Tibial nerve (tissue), 4 donors: Measurements from ENCODE around the gene WDHD1. TPM values are rescaled to one million over a fixed set of nuclear protein-coding genes. Genes with fewer than 3 reads are reported as not detected.
"Not testable (repeated sequence)": the region's sequence is repeated elsewhere in the genome, so short reads cannot be mapped to it uniquely, and the experiment has no call there.

Source experiments
- DNase-seq, 2 donors: peaks; one replicate each; pipeline ENCODE4 v3.0.0-alpha.2; 2019; ENCODE audit warnings: low spot score in 2 of 2
- H3K27ac ChIP-seq, 4 donors: fragments of 200-600 bp; sonication (generic) in 3 of 4; one replicate each; pipeline ENCODE4 v1.5.1; 2017 to 2019; ENCODE audit warnings: mild to moderate bottlenecking in 1 of 4
- H3K27me3 ChIP-seq, 2 donors: fragments of 200-600 bp; sonication (generic) in 1 of 2; one replicate each; pipeline versions ENCODE4 v1.5.1 to v1.6.0; 2017 to 2019
- H3K36me3 ChIP-seq, 3 donors: fragments of 200-600 bp; sonication (generic); one replicate each; pipeline ENCODE4 v1.5.1; 2018 to 2019
- H3K4me1 ChIP-seq, 4 donors: fragments of 200-600 bp; sonication (generic) in 3 of 4; one replicate each; pipeline ENCODE4 v1.5.1; 2017 to 2019
- H3K4me3 ChIP-seq, 4 donors: fragments of 200-600 bp; sonication (generic) in 3 of 4; one replicate each; pipeline ENCODE4 v1.5.1; 2017 to 2019; ENCODE audit warnings: mild to moderate bottlenecking in 1 of 4, moderate library complexity in 1 of 4
- H3K9me3 ChIP-seq, 4 donors: fragments of 200-600 bp; sonication (generic) in 3 of 4; one replicate each; pipeline ENCODE4 v1.5.1; 2017 to 2019
- CTCF ChIP-seq, 5 experiments: fragments of 200-600 bp in 3 of 5; fragments of 450-650 bp in 2 of 5; sonication (generic) in 3 of 5; IDR thresholded peaks; one replicate each; pipeline ENCODE4 v1.5.1; 2016 to 2019; ENCODE audit warnings: antibody characterized with exemption in 5 of 5, mild to moderate bottlenecking in 3 of 5, moderate library complexity in 2 of 5
- EP300 ChIP-seq, 2 donors: sonication (generic); formaldehyde crosslinking; IDR thresholded peaks; one replicate each; pipeline ENCODE4 v1.6.1; 2017; ENCODE audit warnings: antibody characterized with exemption in 2 of 2, mild to moderate bottlenecking in 1 of 2
- POLR2A ChIP-seq, 2 donors: fragments of 450-650 bp; IDR thresholded peaks; one replicate each; pipeline ENCODE4 v1.6.1; 2017; ENCODE audit warnings: antibody characterized with exemption in 2 of 2, mild to moderate bottlenecking in 2 of 2, moderate library complexity in 2 of 2
- WGBS, 2 donors: methylation state at CpG; one replicate each; pipeline ENCODE4 v1.1.5; 2018; 5-methylcytosine and 5-hydroxymethylcytosine counted together
- total RNA-seq, 4 donors: library from RNA; depleted of rRNA; stranded (reverse); fragments of >200 nt; gene quantifications; one replicate each; pipeline ENCODE4 v1.1.0, GENCODE V29; 2016

WDHD1 gene
- total RNA-seq, 4 donors from 2014 or later = 1.2 to 3.1 (median 1.9) TPM

GRCh38 chr14:55031190-55031589, 4.3 kb upstream of the WDHD1 start:
- no peaks in the 10 kb centered on the region for H3K27me3 ChIP-seq
- peaks cover 2 to 44% (median 13%) of the 10 kb centered on the region in 4 donors for H3K4me1 ChIP-seq
- no peaks in the 10 kb centered on the region for H3K9me3 ChIP-seq
- 33 to 39% methylated on average over 2 of the region's 2 CpGs for WGBS, 2 donors
- no peak for DNase-seq
- TF ChIP-seq CTCF (IDR thresholded peaks at IDR 0.05) (no peak), POLR2A (IDR thresholded peaks at IDR 0.05) (no peak), EP300 (IDR thresholded peaks at IDR 0.05) (no peak)
- peaks cover 0 to 13% (median 0%) of the 10 kb centered on the region in 3 donors for H3K36me3 ChIP-seq
- no peak overlapping the region for H3K4me3 ChIP-seq
- no peak overlapping the region for H3K27ac ChIP-seq

- Histone ChIP-seq H3K27me3 (no peaks in the 10 kb centered on the region), H3K36me3 (no peaks in the 10 kb centered on the region), H3K9me3 (no peaks in the 10 kb centered on the region), H3K4me3 (peak overlapping the region in 1 of 4 donors; percentile 90), H3K27ac (peak overlapping the region in 1 of 4 donors; percentile 93), H3K4me1 (peaks cover 5 to 53% (median 18%) of the 10 kb centered on the region in 4 donors)
- 58 to 62% methylated on average over 4 of the region's 4 CpGs for WGBS, 2 donors
- TF ChIP-seq CTCF (IDR thresholded peaks at IDR 0.05) = no peak
- no peak for TF ChIP-seq EP300 (IDR thresholded peaks at IDR 0.05)
- TF ChIP-seq POLR2A (IDR thresholded peaks at IDR 0.05) = no peak
- DNase-seq = no peak
These were observed 1.6 kb upstream of the WDHD1 start for GRCh38 chr14:55028476-55028875.

GRCh38 chr14:55028066-55028465, 1.2 kb upstream of the WDHD1 start:
- Histone ChIP-seq H3K27me3 (no peaks in the 10 kb centered on the region), H3K4me1 (peaks cover 5 to 53% (median 18%) of the 10 kb centered on the region in 4 donors), H3K27ac (peak overlapping the region in 1 of 4 donors; percentile 93), H3K36me3 (no peaks in the 10 kb centered on the region), H3K9me3 (no peaks in the 10 kb centered on the region), H3K4me3 (peak overlapping the region; percentile 64 to 90 (median 78))
- WGBS, 2 donors = 4% methylated on average over 8 of the region's 8 CpGs
- TF ChIP-seq CTCF (IDR thresholded peaks at IDR 0.05) (no peak), POLR2A (IDR thresholded peaks at IDR 0.05) (no peak), EP300 (IDR thresholded peaks at IDR 0.05) (no peak)
- no peak for DNase-seq

- Histone ChIP-seq H3K4me3 (peak overlapping the region; percentile 64 to 90 (median 78)), H3K4me1 (peaks cover 5 to 51% (median 18%) of the 10 kb centered on the region in 4 donors), H3K9me3 (no peaks in the 10 kb centered on the region), H3K27ac (peak overlapping the region; percentile 26 to 93 (median 82)), H3K36me3 (no peaks in the 10 kb centered on the region), H3K27me3 (no peaks in the 10 kb centered on the region)
- TF ChIP-seq POLR2A (IDR thresholded peaks at IDR 0.05) (no peak), CTCF (IDR thresholded peaks at IDR 0.05) (no peak), EP300 (IDR thresholded peaks at IDR 0.05) (no peak)
- DNase-seq = no peak
- 1 to 2% methylated on average over 9 of the region's 9 CpGs for WGBS, 2 donors
These were observed 482 bp downstream of the WDHD1 start for GRCh38 chr14:55026441-55026792.

- Histone ChIP-seq H3K4me1 (peaks cover 5 to 46% (median 18%) of the 10 kb centered on the region in 4 donors), H3K36me3 (no peaks in the 10 kb centered on the region), H3K27ac (no peak overlapping the region), H3K9me3 (no peaks in the 10 kb centered on the region), H3K4me3 (peak overlapping the region in 3 of 4 donors; percentile 64 to 90 (median 83)), H3K27me3 (no peaks in the 10 kb centered on the region)
- 21 to 25% methylated on average over 7 of the region's 7 CpGs for WGBS, 2 donors
- no peak for DNase-seq
- TF ChIP-seq CTCF (IDR thresholded peaks at IDR 0.05) (no peak), EP300 (IDR thresholded peaks at IDR 0.05) (no peak), POLR2A (IDR thresholded peaks at IDR 0.05) (no peak)
These were observed 951 bp downstream of the WDHD1 start for GRCh38 chr14:55025948-55026347.

GRCh38 chr14:55024365-55024764, 2.5 kb downstream of the WDHD1 start:
- H3K4me3 ChIP-seq, H3K36me3 ChIP-seq, H3K27ac ChIP-seq, DNase-seq, H3K27me3 ChIP-seq, H3K9me3 ChIP-seq: not testable (repeated sequence)
- 84 to 88% methylated on average over 2 to 4 of the region's 5 CpGs for WGBS, 2 donors
- H3K4me1 ChIP-seq = peaks cover 5 to 30% (median 18%) of the 10 kb centered on the region in 4 donors
